ENCODE data around the gene GALNT17.

DNA sequence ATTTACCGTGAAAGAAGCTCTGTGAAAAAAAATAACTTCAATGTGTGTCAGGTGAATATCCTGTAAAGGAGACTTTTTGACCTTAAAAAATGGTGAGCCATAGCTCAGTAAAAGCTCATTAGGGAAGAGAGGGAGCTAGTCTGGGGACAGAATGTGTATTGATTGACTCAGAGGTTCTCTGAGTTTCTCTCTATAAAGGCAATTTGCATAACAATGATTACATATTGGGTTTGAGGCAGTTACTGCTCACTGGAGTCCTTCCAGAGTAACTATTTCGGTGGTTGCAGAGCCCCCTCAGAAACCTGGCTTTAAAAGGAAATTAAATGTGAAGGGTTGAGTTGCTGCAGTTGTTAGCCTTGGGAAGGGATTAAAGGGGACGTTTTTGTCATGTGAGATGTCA, 181.6 kb downstream of the GALNT17 start:
- TF ChIP-seq CTCF (IDR thresholded peaks at IDR 0.05) (no peak), POLR2A (IDR thresholded peaks at IDR 0.05) (no peak)
